Breast epithelium (tissue), 3 donors: ENCODE results near the gene FHL1.

ENCODE experiments used
- POLR2A ChIP-seq: fragments of 450-650 bp; IDR thresholded peaks from one replicate; pipeline ENCODE4 v1.6.1; 2016; ENCODE audit warnings: antibody characterized with exemption, mild to moderate bottlenecking, moderate library complexity
- TF ChIP-seq, protein P1 (sequence below), 3 donors: fragments of 450-650 bp; IDR thresholded peaks; one replicate each; pipeline ENCODE4 v1.5.1; 2016 to 2017; ENCODE audit warnings: antibody characterized with exemption in 3 of 3, mild to moderate bottlenecking in 3 of 3, moderate library complexity in 3 of 3

DNA sequence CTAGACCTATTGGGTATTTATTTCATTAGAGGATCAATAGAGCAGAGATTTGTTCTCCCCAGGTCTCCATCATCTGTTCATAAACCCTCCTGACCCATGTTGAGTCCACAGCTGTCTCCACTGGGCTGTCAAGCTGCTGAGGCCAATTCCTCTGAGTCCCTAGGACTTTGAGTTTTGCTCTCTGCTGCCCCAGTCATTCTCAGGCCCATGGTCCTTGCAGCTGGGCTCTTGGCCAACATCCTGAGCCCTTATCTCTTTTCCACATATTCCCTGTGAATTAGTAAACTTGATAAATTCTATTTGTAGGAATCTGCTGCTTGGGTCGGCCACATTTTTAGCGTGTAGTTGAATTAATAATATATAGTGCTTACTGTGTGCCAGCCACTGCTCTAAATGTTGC lies 41.9 kb downstream of the FHL1 start:
- TF ChIP-seq, protein P1, sequence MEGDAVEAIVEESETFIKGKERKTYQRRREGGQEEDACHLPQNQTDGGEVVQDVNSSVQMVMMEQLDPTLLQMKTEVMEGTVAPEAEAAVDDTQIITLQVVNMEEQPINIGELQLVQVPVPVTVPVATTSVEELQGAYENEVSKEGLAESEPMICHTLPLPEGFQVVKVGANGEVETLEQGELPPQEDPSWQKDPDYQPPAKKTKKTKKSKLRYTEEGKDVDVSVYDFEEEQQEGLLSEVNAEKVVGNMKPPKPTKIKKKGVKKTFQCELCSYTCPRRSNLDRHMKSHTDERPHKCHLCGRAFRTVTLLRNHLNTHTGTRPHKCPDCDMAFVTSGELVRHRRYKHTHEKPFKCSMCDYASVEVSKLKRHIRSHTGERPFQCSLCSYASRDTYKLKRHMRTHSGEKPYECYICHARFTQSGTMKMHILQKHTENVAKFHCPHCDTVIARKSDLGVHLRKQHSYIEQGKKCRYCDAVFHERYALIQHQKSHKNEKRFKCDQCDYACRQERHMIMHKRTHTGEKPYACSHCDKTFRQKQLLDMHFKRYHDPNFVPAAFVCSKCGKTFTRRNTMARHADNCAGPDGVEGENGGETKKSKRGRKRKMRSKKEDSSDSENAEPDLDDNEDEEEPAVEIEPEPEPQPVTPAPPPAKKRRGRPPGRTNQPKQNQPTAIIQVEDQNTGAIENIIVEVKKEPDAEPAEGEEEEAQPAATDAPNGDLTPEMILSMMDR (IDR thresholded peaks at IDR 0.05): no peak
- no peak for TF ChIP-seq POLR2A
